ENCODE data around the gene ACAD8.
A peak's percentile ranks its signal among the peaks of the same experiment; 100 is the strongest.

Gene ACAD8

GRCh38 chr11:134253188-134253993, at the start of gene ACAD8, which contains the start of gene THYN1:
TSS of gene ACAD8 (plus strand) at chr11:134253568. CDS start at chr11:134253601, 33 bp downstream.
TSS of gene THYN1 (minus strand) at chr11:134253352. CDS start at chr11:134252882, 470 bp downstream.
- DNase-seq (ENCODE audit: extremely low read depth, low read depth) = peak; percentile 87
- peak; percentile 2; the same call in 1 of the 2 replicates for TF ChIP-seq CTCF (IDR thresholded peaks at IDR 0.05; ENCODE audit: low read depth, low read length)

- no peak for TF ChIP-seq CTCF (IDR thresholded peaks at IDR 0.05; ENCODE audit: low read depth, low read length)
- no peak for DNase-seq (ENCODE audit: extremely low read depth, low read depth)
Observed at GRCh38 chr11:134205729-134206128, 47.6 kb upstream of the ACAD8 start.

- no peak for TF ChIP-seq CTCF (IDR thresholded peaks at IDR 0.05; ENCODE audit: low read depth, low read length)
- no peak for DNase-seq (ENCODE audit: extremely low read depth, low read depth)
Observed at GRCh38 chr11:134206185-134206584, 47.2 kb upstream of the ACAD8 start.

- DNase-seq (ENCODE audit: extremely low read depth, low read depth) = no peak
- TF ChIP-seq CTCF (IDR thresholded peaks at IDR 0.05; ENCODE audit: low read depth, low read length) = peak; percentile 51
Observed at GRCh38 chr11:134207538-134208239, 45.7 kb upstream of the ACAD8 start.

GRCh38 chr11:134215836-134216235, 37.5 kb upstream of the ACAD8 start:
- DNase-seq (ENCODE audit: extremely low read depth, low read depth) = no peak

GRCh38 chr11:134216816-134217215, 36.6 kb upstream of the ACAD8 start:
- no peak for DNase-seq (ENCODE audit: extremely low read depth, low read depth)
- TF ChIP-seq CTCF (IDR thresholded peaks at IDR 0.05; ENCODE audit: low read depth, low read length) = no peak

More at GRCh38 chr11:134215836-134216235, 37.5 kb upstream of the ACAD8 start:
- TF ChIP-seq CTCF (IDR thresholded peaks at IDR 0.05; ENCODE audit: low read depth, low read length) = no peak

- no peak for TF ChIP-seq CTCF (IDR thresholded peaks at IDR 0.05; ENCODE audit: low read depth, low read length)
- DNase-seq (ENCODE audit: extremely low read depth, low read depth) = no peak
Observed at GRCh38 chr11:134223121-134223520, 30.2 kb upstream of the ACAD8 start.
